Measurements from ENCODE around the gene TMEM45A.
"Not testable (repeated sequence)": the region's sequence is repeated elsewhere in the genome, so short reads cannot be mapped to it uniquely, and the experiment has no call there.

Gene TMEM45A

GRCh38 chr3:100578646-100579045 lies 86.2 kb downstream of the TMEM45A start:
- no peak for FAIRE-seq

GRCh38 chr3:100580147-100580546 lies 87.7 kb downstream of the TMEM45A start:
- FAIRE-seq, result no peak

GRCh38 chr3:100581650-100582049 lies 89.2 kb downstream of the TMEM45A start:
- no peak for FAIRE-seq

GRCh38 chr3:100582157-100582556 lies 89.7 kb downstream of the TMEM45A start:
- FAIRE-seq, result not testable (repeated sequence)

GRCh38 chr3:100584101-100584660 lies 91.8 kb downstream of the TMEM45A start:
- no peak for FAIRE-seq

- no peak for FAIRE-seq
Observed at GRCh38 chr3:100586832-100587231, 94.4 kb downstream of the TMEM45A start.

GRCh38 chr3:100588251-100588650 lies 95.8 kb downstream of the TMEM45A start:
- FAIRE-seq, result no peak

GRCh38 chr3:100590114-100590839 lies 97.9 kb downstream of the TMEM45A start:
- peak; percentile 88 for FAIRE-seq

GRCh38 chr3:100590840-100591147 lies 98.4 kb downstream of the TMEM45A start:
- FAIRE-seq, result no peak

- FAIRE-seq, result no peak
Observed at GRCh38 chr3:100591411-100591810, 99.0 kb downstream of the TMEM45A start.

- no peak for FAIRE-seq
Observed at GRCh38 chr3:100600181-100601042, 108.0 kb downstream of the TMEM45A start.

GRCh38 chr3:100602506-100603444 lies 110.4 kb downstream of the TMEM45A start:
- FAIRE-seq, result no peak

- FAIRE-seq, result no peak
Observed at GRCh38 chr3:100603469-100603868, 111.0 kb downstream of the TMEM45A start.

GRCh38 chr3:100605358-100605757 lies 112.9 kb downstream of the TMEM45A start:
- FAIRE-seq, result no peak

GRCh38 chr3:100606894-100607512 lies 114.6 kb downstream of the TMEM45A start:
- no peak for FAIRE-seq

- no peak for FAIRE-seq
Observed at GRCh38 chr3:100609305-100609704, 116.9 kb downstream of the TMEM45A start, which contains the start of gene ADGRG7. ADGRG7 (plus strand) TSS chr3:100609601; CDS start chr3:100609857, 256 bp downstream.

- FAIRE-seq, result no peak
Observed at GRCh38 chr3:100609963-100610362, 117.5 kb downstream of the TMEM45A start.

GRCh38 chr3:100611221-100611620 lies 118.8 kb downstream of the TMEM45A start:
- no peak for FAIRE-seq

GRCh38 chr3:100613721-100614390 lies 121.4 kb downstream of the TMEM45A start:
- FAIRE-seq, result no peak

GRCh38 chr3:100614941-100615340 lies 122.5 kb downstream of the TMEM45A start:
- FAIRE-seq, result no peak

- no peak for FAIRE-seq
Observed at GRCh38 chr3:100615684-100616083, 123.3 kb downstream of the TMEM45A start.

- FAIRE-seq, result no peak
Observed at GRCh38 chr3:100621251-100621650, 128.8 kb downstream of the TMEM45A start.
